ENCODE results near the gene AXDND1. TPM values are rescaled to one million over a fixed set of nuclear protein-coding genes. Genes with fewer than 3 reads are reported as not detected.

Gene AXDND1
- polyA plus RNA-seq, 3 donors = 0.09 TPM; not detected in 2

DNA sequence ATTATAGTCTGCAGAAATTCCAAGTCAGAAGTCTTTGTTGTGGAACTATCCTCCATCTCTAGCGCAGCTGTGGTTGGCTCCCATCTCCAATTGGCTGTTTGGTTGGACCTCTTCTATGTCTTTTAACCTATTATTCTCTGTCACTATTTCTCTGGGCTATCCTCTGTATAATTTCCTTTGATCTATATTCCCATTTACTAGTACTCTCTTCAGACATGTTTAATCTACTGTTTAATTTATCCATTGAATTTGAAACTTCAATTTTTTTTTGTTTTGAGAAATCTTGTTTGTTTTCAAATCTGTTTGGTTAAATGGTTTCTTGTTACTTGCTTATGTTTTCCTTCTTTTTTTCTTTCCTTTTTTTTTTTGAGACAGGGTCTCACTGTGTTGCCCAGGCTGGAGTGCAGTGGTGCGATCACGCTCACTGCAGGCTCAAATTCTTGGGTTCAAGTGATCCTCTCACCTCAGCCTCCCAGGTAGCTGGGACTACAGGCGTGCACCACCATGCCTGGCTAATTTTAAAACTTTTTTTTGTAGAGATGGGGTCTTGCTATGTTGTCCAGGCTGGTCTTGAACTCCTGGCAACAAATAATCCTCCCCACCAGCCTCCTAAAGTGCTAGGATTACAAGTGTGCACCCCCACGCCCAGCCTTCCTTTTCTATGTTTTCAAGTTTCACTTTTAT, 44.1 kb upstream of the AXDND1 start:
- Mint-ChIP-seq H3K4me3 (no peak overlapping the region), H3K36me3 (peaks cover 47 to 60% of the 10 kb centered on the region in 2 donors), H3K4me1 (peaks cover 42% of the 10 kb centered on the region), H3K27ac (peak overlapping the region in 6 of 7 donors; percentile 44 to 91 (median 74)), H3K9me3 (peaks cover 0 to 1% (median 0%) of the 10 kb centered on the region in 7 donors), H3K27me3 (ENCODE audit: low read depth in 3 of 3) (peaks cover 0 to 3% (median 0%) of the 10 kb centered on the region in 3 donors)
- TF ChIP-seq, protein P1, sequence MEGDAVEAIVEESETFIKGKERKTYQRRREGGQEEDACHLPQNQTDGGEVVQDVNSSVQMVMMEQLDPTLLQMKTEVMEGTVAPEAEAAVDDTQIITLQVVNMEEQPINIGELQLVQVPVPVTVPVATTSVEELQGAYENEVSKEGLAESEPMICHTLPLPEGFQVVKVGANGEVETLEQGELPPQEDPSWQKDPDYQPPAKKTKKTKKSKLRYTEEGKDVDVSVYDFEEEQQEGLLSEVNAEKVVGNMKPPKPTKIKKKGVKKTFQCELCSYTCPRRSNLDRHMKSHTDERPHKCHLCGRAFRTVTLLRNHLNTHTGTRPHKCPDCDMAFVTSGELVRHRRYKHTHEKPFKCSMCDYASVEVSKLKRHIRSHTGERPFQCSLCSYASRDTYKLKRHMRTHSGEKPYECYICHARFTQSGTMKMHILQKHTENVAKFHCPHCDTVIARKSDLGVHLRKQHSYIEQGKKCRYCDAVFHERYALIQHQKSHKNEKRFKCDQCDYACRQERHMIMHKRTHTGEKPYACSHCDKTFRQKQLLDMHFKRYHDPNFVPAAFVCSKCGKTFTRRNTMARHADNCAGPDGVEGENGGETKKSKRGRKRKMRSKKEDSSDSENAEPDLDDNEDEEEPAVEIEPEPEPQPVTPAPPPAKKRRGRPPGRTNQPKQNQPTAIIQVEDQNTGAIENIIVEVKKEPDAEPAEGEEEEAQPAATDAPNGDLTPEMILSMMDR (IDR thresholded peaks at IDR 0.05) = no peak
- no peak for DNase-seq
- Histone ChIP-seq H3K9ac (ENCODE audit: insufficient read depth, low read length, poor library complexity, severe bottlenecking) (no peak overlapping the region), H3K36me3 (replicated peaks in 1 of 2; ENCODE audit: control insufficient read depth in 1 of 2, insufficient read depth in 2 of 2, low read length in 2 of 2) (peaks cover 10 to 35% of the 10 kb centered on the region in 2 donors), H3K79me2 (ENCODE audit: insufficient read depth, low read length) (peaks cover 98% of the 10 kb centered on the region), H3K4me2 (replicated peaks; ENCODE audit: extremely low read depth, low read length, poor library complexity, severe bottlenecking) (no peak overlapping the region), H3K27ac (ENCODE audit: low read depth in 1 of 2, low read length in 2 of 2) (peak overlapping the region in 1 of 2 donors; percentile 52), H3K4me1 (ENCODE audit: control insufficient read depth in 1 of 2, insufficient read depth in 2 of 2, low read length in 2 of 2) (peaks cover 23 to 45% of the 10 kb centered on the region in 2 donors), H3K9me3 (replicated peaks in 1 of 2; ENCODE audit: control insufficient read depth in 1 of 2, insufficient read depth in 1 of 2, low read length in 2 of 2) (no peaks in the 10 kb centered on the region), H3K27me3 (ENCODE audit: control insufficient read depth in 2 of 2, insufficient read depth in 2 of 2, low read length in 2 of 2) (no peaks in the 10 kb centered on the region), H4K20me1 (ENCODE audit: insufficient read depth, low read length) (peaks cover 31% of the 10 kb centered on the region), H3K4me3 (replicated peaks in 1 of 3; ENCODE audit: low read depth in 2 of 3, low read length in 3 of 3) (no peak overlapping the region), H2AFZ (ENCODE audit: insufficient read depth, low read depth, low read length, poor library complexity, severe bottlenecking) (no peak overlapping the region)
- intact Hi-C loops (cut with micrococcal nuclease) = no loop called here
- whole genome bisulfite sequencing (ENCODE audit: insufficient coverage) = 83% methylated on average over 4 of the region's 5 CpGs

DNA sequence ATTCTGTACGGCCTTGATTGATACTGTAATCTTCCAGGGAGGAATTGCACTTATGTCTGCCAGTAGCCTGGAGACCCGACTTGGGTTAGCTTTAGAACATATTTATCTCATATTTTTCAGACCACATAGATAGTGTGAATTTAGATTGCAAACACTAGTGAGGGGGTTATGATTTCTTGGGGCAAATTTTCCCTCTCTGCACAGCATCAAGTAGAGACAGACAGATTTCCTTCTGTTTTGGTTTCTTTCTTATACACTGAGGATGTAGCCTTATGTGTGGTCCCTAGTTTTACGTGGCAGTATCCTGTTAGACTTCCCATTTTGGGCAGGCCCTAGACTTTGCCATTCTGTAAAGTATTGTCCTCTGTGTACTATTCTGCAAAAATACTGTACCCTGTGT, 43.2 kb upstream of the AXDND1 start:
- Mint-ChIP-seq H3K27ac (peak overlapping the region; percentile 17 to 91 (median 80)), H3K36me3 (peaks cover 46 to 61% of the 10 kb centered on the region in 2 donors), H3K4me1 (peaks cover 51% of the 10 kb centered on the region), H3K4me3 (no peak overlapping the region), H3K9me3 (no peaks in the 10 kb centered on the region), H3K27me3 (ENCODE audit: low read depth in 3 of 3) (peaks cover 0 to 3% (median 0%) of the 10 kb centered on the region in 3 donors)
- Histone ChIP-seq H3K27me3 (ENCODE audit: control insufficient read depth in 2 of 2, insufficient read depth in 2 of 2, low read length in 2 of 2) (no peaks in the 10 kb centered on the region), H3K79me2 (ENCODE audit: insufficient read depth, low read length) (peaks cover 94% of the 10 kb centered on the region), H4K20me1 (ENCODE audit: insufficient read depth, low read length) (peaks cover 29% of the 10 kb centered on the region), H2AFZ (ENCODE audit: insufficient read depth, low read depth, low read length, poor library complexity, severe bottlenecking) (no peak overlapping the region), H3K4me1 (ENCODE audit: control insufficient read depth in 1 of 2, insufficient read depth in 2 of 2, low read length in 2 of 2) (peaks cover 32 to 54% of the 10 kb centered on the region in 2 donors), H3K9me3 (replicated peaks in 1 of 2; ENCODE audit: control insufficient read depth in 1 of 2, insufficient read depth in 1 of 2, low read length in 2 of 2) (no peaks in the 10 kb centered on the region), H3K36me3 (replicated peaks in 1 of 2; ENCODE audit: control insufficient read depth in 1 of 2, insufficient read depth in 2 of 2, low read length in 2 of 2) (peaks cover 10 to 29% of the 10 kb centered on the region in 2 donors), H3K27ac (ENCODE audit: low read depth in 1 of 2, low read length in 2 of 2) (peak overlapping the region in 1 of 2 donors; percentile 52), H3K9ac (ENCODE audit: insufficient read depth, low read length, poor library complexity, severe bottlenecking) (no peak overlapping the region), H3K4me2 (replicated peaks; ENCODE audit: extremely low read depth, low read length, poor library complexity, severe bottlenecking) (peak overlapping the region; percentile 32), H3K4me3 (replicated peaks in 1 of 3; ENCODE audit: low read depth in 2 of 3, low read length in 3 of 3) (peak overlapping the region in 1 of 3 experiments; percentile 44)
- DNase-seq = peak in 1 of 3 donors; percentile 17
- WGBS (ENCODE audit: insufficient coverage) = no CpG with 5 or more reads among the region's 3 CpGs
- TF ChIP-seq, protein P1 (IDR thresholded peaks at IDR 0.05) = no peak
- intact Hi-C loops (cut with micrococcal nuclease) = no loop called here

All from CD14-positive monocyte (primary cell).